Spleen (tissue), 11 donors: ENCODE results near the gene ICAM1. TPM values are rescaled to one million over a fixed set of nuclear protein-coding genes. Genes with fewer than 3 reads are reported as not detected.

ENCODE experiments used
- DNase-seq: peaks from one replicate; pipeline ENCODE4 v3.0.0-alpha.2; 2020
- H3K27ac ChIP-seq, 8 donors: fragments of 200-600 bp; sonication (generic) in 7 of 8; 1 replicate in 4 of 8; 2 replicates in 4 of 8; pipeline versions ENCODE4 v1.5.0 to v1.8.0; 2016 to 2021; ENCODE audit warnings: inconsistent platforms in 4 of 8, mild to moderate bottlenecking in 4 of 8, moderate library complexity in 1 of 8
- H3K27me3 ChIP-seq, 7 donors: fragments of 200-600 bp; sonication (generic) in 6 of 7; replicated peaks in 1 of 7; 1 replicate in 4 of 7; 2 replicates in 3 of 7; pipeline versions ENCODE4 v1.5.0 to v1.8.0; 2016 to 2021; ENCODE audit warnings: inconsistent platforms in 3 of 7, mild to moderate bottlenecking in 1 of 7
- H3K36me3 ChIP-seq, 6 donors: fragments of 200-600 bp; sonication (generic) in 5 of 6; 1 replicate in 4 of 6; 2 replicates in 2 of 6; pipeline versions ENCODE4 v1.5.0 to v1.8.0; 2016 to 2021; ENCODE audit warnings: inconsistent platforms in 2 of 6
- H3K4me1 ChIP-seq, 6 donors: fragments of 200-600 bp; sonication (generic) in 5 of 6; 1 replicate in 3 of 6; 2 replicates in 3 of 6; pipeline versions ENCODE4 v1.5.0 to v1.8.0; 2016 to 2021; ENCODE audit warnings: inconsistent platforms in 3 of 6
- H3K4me3 ChIP-seq, 8 donors: fragments of 200-600 bp; sonication (generic) in 7 of 8; 1 replicate in 4 of 8; 2 replicates in 4 of 8; pipeline versions ENCODE4 v1.5.0 to v1.8.0; 2016 to 2021; ENCODE audit warnings: inconsistent platforms in 4 of 8, mild to moderate bottlenecking in 4 of 8, moderate library complexity in 2 of 8
- H3K9me3 ChIP-seq, 8 donors: fragments of 200-600 bp; sonication (generic) in 7 of 8; 1 replicate in 4 of 8; 2 replicates in 4 of 8; pipeline versions ENCODE4 v1.5.0 to v1.8.0; 2016 to 2021; ENCODE audit warnings: inconsistent platforms in 4 of 8
- CTCF ChIP-seq, 11 experiments: fragments of 200-600 bp in 7 of 11; fragments of 450-650 bp in 4 of 11; sonication (generic) in 4 of 11; IDR thresholded peaks in 8 of 11; conservative IDR thresholded peaks in 3 of 11; 1 replicate in 7 of 11; 2 replicates in 4 of 11; pipeline versions ENCODE4 v1.4.0 to v1.8.0; 2016 to 2021; ENCODE audit warnings: antibody characterized with exemption in 11 of 11, inconsistent platforms in 4 of 11, mild to moderate bottlenecking in 1 of 11
- POLR2A ChIP-seq, 3 donors: fragments of 450-650 bp; IDR thresholded peaks; one replicate each; pipeline ENCODE4 v1.5.1; 2017; ENCODE audit warnings: antibody characterized with exemption in 3 of 3, mild to moderate bottlenecking in 1 of 3
- POLR2AphosphoS5 ChIP-seq, 3 donors: sonication (generic); formaldehyde crosslinking; IDR thresholded peaks; one replicate each; pipeline ENCODE4 v1.5.1; 2017; ENCODE audit warnings: antibody characterized with exemption in 3 of 3
- WGBS, 5 donors: extraction: QIAGEN DNeasy Blood & Tissue Kit in 3 of 5; methylation state at CpG; one replicate each; pipeline versions ENCODE4 v1.1.5 to v1.1.7; 2013 to 2018; 5-methylcytosine and 5-hydroxymethylcytosine counted together
- intact Hi-C: fragments of 100-400 bp; cut with DNase I; formaldehyde crosslinking; loops from one replicate; pipeline ENCODE4 v1.15.0; 2023; ENCODE audit warnings: low total_unique reads
- polyA plus RNA-seq, 3 donors: library from polyadenylated mRNA; stranded (reverse); fragments of 200-250 nt; gene quantifications; one replicate each; pipeline ENCODE4 v1.2.1, GENCODE V29; 2013
- total RNA-seq, 7 donors: library from RNA; depleted of rRNA in 3 of 7; stranded (reverse); fragments of >200 nt in 3 of 7; fragmentation: NEBNext Ultra II Directional in 4 of 7; extraction: Animal tissue kit (Norgen Biotek cat#: 25700) in 4 of 7; gene quantifications; one replicate each; pipeline versions ENCODE4 v1.1.0 to v1.2.1, GENCODE V29; 2016 to 2021
- donor health status: healthy with polysubstance abuse.
- donor health status: DM: no; HTN: no; CAD: no; lungs with moderate emphysema.
- donor health status: DM: no; HTN: no; CAD: no.
- donor health status: Bipolar disorder and iron deficiency.
- donor health status: healthy.
- donor health status: DM: no; HTN: no; CAD: no.
- donor health status: DM: yes; HTN: yes; CAD: no.

ICAM1 gene
- total and polyA plus RNA-seq, 10 donors: 12.8 to 163 (median 98.2) TPM

DNA sequence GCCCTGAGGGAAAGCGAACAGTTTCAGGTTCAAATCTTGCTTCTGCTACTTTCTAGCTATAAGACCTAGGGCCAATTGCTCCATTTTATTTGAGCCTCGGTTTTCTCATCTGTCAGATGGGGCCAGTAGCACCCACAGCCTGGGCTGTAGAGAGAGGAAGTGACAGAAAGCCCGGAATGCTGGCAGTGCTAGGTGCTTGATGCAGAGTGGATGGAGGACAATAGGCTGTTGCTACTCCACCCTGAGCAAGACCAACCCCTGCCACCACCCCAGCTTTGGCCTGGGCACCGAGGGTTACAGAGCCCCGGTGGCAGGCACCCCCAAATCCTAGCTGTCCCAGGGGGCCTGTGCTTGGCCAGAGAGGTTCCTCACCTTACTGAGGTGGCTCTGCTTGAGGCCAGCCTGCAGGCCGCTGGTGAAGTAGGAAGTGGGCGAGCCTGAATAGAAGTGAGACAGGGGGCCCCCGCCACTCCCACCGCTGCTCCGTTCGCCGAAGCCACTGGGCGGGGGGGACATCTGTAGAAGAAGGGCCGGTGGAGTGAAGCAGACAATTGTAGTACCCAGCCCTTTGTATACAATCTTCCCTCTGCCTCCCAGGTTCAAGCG, 47.0 kb downstream of the ICAM1 start:
- DNase-seq: no peak
- intact Hi-C loops: no loop called here
- 90 to 96% (median 92%) methylated on average over 12 to 15 of the region's 15 CpGs for whole genome bisulfite sequencing, 5 donors
- Histone ChIP-seq H3K9me3 (no peaks in the 10 kb centered on the region), H3K27ac (no peak overlapping the region), H3K27me3 (no peaks in the 10 kb centered on the region), H3K36me3 (peaks cover 0 to 76% (median 66%) of the 10 kb centered on the region in 6 donors), H3K4me1 (peaks cover 12 to 26% (median 21%) of the 10 kb centered on the region in 6 donors), H3K4me3 (no peak overlapping the region)
- TF ChIP-seq CTCF (IDR thresholded peaks at IDR 0.05 in 8 of 11, conservative IDR thresholded peaks at IDR 0.05 in 3 of 11) (no peak), POLR2A (IDR thresholded peaks at IDR 0.05) (no peak), POLR2AphosphoS5 (IDR thresholded peaks at IDR 0.05) (no peak)

GRCh38 chr19:10318807-10319682, 48.1 kb downstream of the ICAM1 start:
- peaks cover 12 to 26% (median 21%) of the 10 kb centered on the region in 6 donors for H3K4me1 ChIP-seq
- 88 to 94% (median 91%) methylated on average over 13 of the region's 13 CpGs for WGBS, 5 donors
- intact Hi-C loops: no loop called here
- no peaks in the 10 kb centered on the region for H3K9me3 ChIP-seq
- peaks cover 0 to 83% (median 76%) of the 10 kb centered on the region in 6 donors for H3K36me3 ChIP-seq
- H3K27ac ChIP-seq: no peak overlapping the region
- H3K27me3 ChIP-seq: no peaks in the 10 kb centered on the region
- DNase-seq: no peak
- TF ChIP-seq CTCF (IDR thresholded peaks at IDR 0.05 in 8 of 11, conservative IDR thresholded peaks at IDR 0.05 in 3 of 11): no peak
- no peak for TF ChIP-seq POLR2AphosphoS5 (IDR thresholded peaks at IDR 0.05)
- TF ChIP-seq POLR2A (IDR thresholded peaks at IDR 0.05): no peak
- H3K4me3 ChIP-seq: no peak overlapping the region

DNA sequence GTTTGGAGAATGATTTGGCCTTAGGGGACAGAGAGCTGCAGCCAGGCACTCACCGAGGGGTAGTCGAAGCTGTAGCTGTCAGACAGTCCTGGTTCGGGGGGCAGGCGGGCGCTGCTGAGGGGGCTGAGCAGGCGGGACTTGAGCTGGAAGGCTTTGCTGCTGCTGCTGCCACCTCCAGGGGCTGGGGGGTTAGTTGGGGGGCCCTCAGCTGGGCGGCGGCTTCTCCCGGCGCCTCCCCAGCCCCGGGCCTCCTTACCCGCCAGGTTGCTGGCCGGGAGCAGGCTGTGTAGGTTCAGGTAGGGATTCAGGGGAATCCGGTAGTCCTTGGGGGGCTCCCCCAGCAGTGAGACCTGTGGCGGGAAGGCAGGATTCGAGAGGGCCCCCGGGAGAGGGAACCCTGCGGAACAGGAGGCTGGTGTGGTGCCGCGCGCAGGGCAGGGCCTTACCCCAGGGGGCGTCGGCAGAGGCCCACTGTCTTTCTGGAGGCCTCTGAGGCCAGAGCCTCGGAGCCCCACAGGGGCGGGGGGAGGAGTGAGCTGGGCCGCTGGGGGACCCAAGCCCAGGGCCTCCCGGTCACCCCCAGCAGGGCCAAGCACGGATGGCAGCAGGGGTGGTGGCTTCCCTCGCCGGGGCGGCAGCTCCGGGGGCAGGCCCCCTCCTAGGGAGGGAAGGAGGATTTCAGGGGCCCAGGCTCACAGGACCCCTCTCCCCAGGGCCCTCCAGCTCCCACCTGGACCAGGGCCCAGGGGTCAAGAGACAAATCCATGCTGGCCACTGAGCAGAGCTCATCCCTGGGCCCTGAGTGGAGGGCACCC, 49.9 kb downstream of the ICAM1 start:
- Histone ChIP-seq H3K27ac (no peak overlapping the region), H3K4me1 (peaks cover 4 to 9% (median 7%) of the 10 kb centered on the region in 6 donors), H3K36me3 (peaks cover 0 to 98% (median 94%) of the 10 kb centered on the region in 6 donors), H3K4me3 (no peak overlapping the region), H3K27me3 (no peaks in the 10 kb centered on the region), H3K9me3 (no peaks in the 10 kb centered on the region)
- no peak for TF ChIP-seq POLR2A (IDR thresholded peaks at IDR 0.05)
- TF ChIP-seq CTCF (IDR thresholded peaks at IDR 0.05 in 8 of 11, conservative IDR thresholded peaks at IDR 0.05 in 3 of 11): no peak
- peak in 1 of 3 donors; percentile 12 for TF ChIP-seq POLR2AphosphoS5 (IDR thresholded peaks at IDR 0.05)
- WGBS, 5 donors: 94 to 96% (median 94%) methylated on average over 23 to 32 of the region's 32 CpGs
- intact Hi-C loops: no loop called here
- no peak for DNase-seq
